Esophagus (tissue), 2 donors: ENCODE measurements around the gene IDI1. TPM values are rescaled to one million over a fixed set of nuclear protein-coding genes. Genes with fewer than 3 reads are reported as not detected.

Experiments
- H3K27ac ChIP-seq, 2 donors: one replicate each; pipeline ENCODE4 v1.5.1; 2013; ENCODE audit warnings: low read depth in 2 of 2, mild to moderate bottlenecking in 2 of 2, inconsistent platforms in 1 of 2, low read length in 1 of 2, moderate library complexity in 1 of 2
- H3K27me3 ChIP-seq, 2 donors: one replicate each; pipeline ENCODE4 v1.6.1; 2013; ENCODE audit warnings: low read length in 2 of 2, control low read depth in 1 of 2, mild to moderate bottlenecking in 1 of 2; ENCODE audit not compliant: insufficient read depth in 2 of 2, control insufficient read depth in 1 of 2
- H3K36me3 ChIP-seq, 2 donors: one replicate each; pipeline ENCODE4 v1.6.1; 2013; ENCODE audit warnings: low read length in 1 of 2; ENCODE audit not compliant: control insufficient read depth in 2 of 2, insufficient read depth in 2 of 2
- H3K4me1 ChIP-seq, 2 donors: one replicate each; pipeline ENCODE4 v1.6.1; 2013; ENCODE audit warnings: low read length in 1 of 2; ENCODE audit not compliant: control insufficient read depth in 2 of 2, insufficient read depth in 2 of 2
- H3K4me3 ChIP-seq, 2 donors: one replicate each; pipeline ENCODE4 v1.5.1; 2013; ENCODE audit warnings: low read length in 2 of 2, mild to moderate bottlenecking in 2 of 2, low read depth in 1 of 2, moderate library complexity in 1 of 2
- H3K9me3 ChIP-seq, 2 donors: one replicate each; pipeline ENCODE4 v1.6.1; 2013; ENCODE audit warnings: mild to moderate bottlenecking in 2 of 2, low read depth in 1 of 2, low read length in 1 of 2, moderate library complexity in 1 of 2; ENCODE audit not compliant: control insufficient read depth in 2 of 2, insufficient read depth in 1 of 2
- WGBS, 2 donors: extraction: QIAGEN DNeasy Blood & Tissue Kit; methylation state at CpG; one replicate each; pipeline ENCODE4 v1.1.7; 2013; 5-methylcytosine and 5-hydroxymethylcytosine counted together
- polyA plus RNA-seq, 2 donors: library from polyadenylated mRNA; stranded (reverse); fragments of 200-250 nt; gene quantifications; one replicate each; pipeline ENCODE4 v1.2.3, GENCODE V29; 2013
- donor health status: healthy with polysubstance abuse.
- donor health status: Bipolar disorder and iron deficiency.

IDI1 gene
- polyA plus RNA-seq, 2 donors = 44.5 to 51.4 TPM

DNA sequence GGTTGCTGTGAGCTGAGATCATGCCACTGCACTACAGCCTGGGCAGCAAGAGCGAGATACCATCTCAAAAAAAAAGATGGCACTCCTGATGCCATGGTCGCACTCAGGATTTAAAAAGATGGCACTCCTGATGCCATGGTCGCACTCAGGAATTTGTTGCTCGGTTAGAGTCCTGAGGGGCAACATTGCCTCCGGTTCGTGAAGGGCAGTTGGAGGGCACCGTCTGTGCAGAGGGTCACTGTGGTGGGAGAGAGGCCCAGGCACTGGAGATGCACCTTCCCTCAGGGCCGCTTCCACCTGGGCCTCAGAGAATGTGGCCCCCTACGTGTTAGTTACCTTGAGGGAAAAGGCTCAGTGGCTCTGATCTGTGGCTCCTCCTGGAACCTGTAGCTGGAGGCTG lies 42.3 kb downstream of the IDI1 start:
- no peaks in the 10 kb centered on the region for H3K4me1 ChIP-seq
- peaks cover 0 to 3% of the 10 kb centered on the region in 2 donors for H3K9me3 ChIP-seq
- peaks cover 37 to 51% of the 10 kb centered on the region in 2 donors for H3K36me3 ChIP-seq
- H3K27me3 ChIP-seq = no peaks in the 10 kb centered on the region
- WGBS, 2 donors = 95% methylated on average over 9 of the region's 9 CpGs
- H3K4me3 ChIP-seq = no peak overlapping the region
- no peak overlapping the region for H3K27ac ChIP-seq

GRCh38 chr10:1003884-1004670 lies 44.8 kb downstream of the IDI1 start:
- no peaks in the 10 kb centered on the region for H3K4me1 ChIP-seq
- no peak overlapping the region for H3K27ac ChIP-seq
- no peak overlapping the region for H3K4me3 ChIP-seq
- H3K9me3 ChIP-seq = peaks cover 0 to 3% of the 10 kb centered on the region in 2 donors
- H3K27me3 ChIP-seq = no peaks in the 10 kb centered on the region
- peaks cover 42 to 44% of the 10 kb centered on the region in 2 donors for H3K36me3 ChIP-seq
- WGBS, 2 donors = 95 to 96% methylated on average over 9 of the region's 9 CpGs

- peaks cover 0 to 3% of the 10 kb centered on the region in 2 donors for H3K9me3 ChIP-seq
- 98% methylated on average over 5 of the region's 5 CpGs for WGBS, 2 donors
- H3K4me3 ChIP-seq = no peak overlapping the region
- no peaks in the 10 kb centered on the region for H3K27me3 ChIP-seq
- H3K36me3 ChIP-seq = peaks cover 45 to 48% of the 10 kb centered on the region in 2 donors
- H3K4me1 ChIP-seq = no peaks in the 10 kb centered on the region
- H3K27ac ChIP-seq = no peak overlapping the region
Observed at GRCh38 chr10:1002425-1003006, 46.4 kb downstream of the IDI1 start.

GRCh38 chr10:997266-998022 lies 51.5 kb downstream of the IDI1 start:
- peaks cover 27 to 33% of the 10 kb centered on the region in 2 donors for H3K36me3 ChIP-seq
- H3K27me3 ChIP-seq = no peaks in the 10 kb centered on the region
- 84 to 91% methylated on average over 19 of the region's 19 CpGs for WGBS, 2 donors
- H3K9me3 ChIP-seq = no peaks in the 10 kb centered on the region
- no peak overlapping the region for H3K4me3 ChIP-seq
- no peak overlapping the region for H3K27ac ChIP-seq
- no peaks in the 10 kb centered on the region for H3K4me1 ChIP-seq

DNA sequence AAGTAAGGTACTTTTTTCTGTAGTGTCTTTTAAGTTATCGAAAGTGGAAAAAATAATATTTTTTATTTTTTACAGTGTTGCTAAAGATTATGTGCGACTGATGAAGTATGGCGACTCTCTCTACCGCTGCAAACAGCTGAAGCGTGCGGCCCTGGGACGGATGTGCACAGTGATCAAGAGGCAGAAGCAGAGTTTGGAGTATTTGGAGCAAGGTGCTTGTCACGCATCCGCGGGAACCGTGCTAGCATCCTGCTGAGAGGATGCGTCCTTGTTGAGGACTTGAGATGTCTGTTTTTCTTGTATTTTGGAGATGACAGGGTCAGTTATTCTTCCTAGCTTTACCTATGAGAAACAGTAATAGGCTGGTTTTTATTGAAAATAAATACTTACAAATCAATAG lies 52.9 kb downstream of the IDI1 start:
- Histone ChIP-seq H3K4me3 (no peak overlapping the region), H3K4me1 (no peaks in the 10 kb centered on the region), H3K36me3 (peaks cover 23 to 30% of the 10 kb centered on the region in 2 donors), H3K9me3 (no peaks in the 10 kb centered on the region), H3K27me3 (no peaks in the 10 kb centered on the region), H3K27ac (no peak overlapping the region)
- WGBS, 2 donors = 96% methylated on average over 12 of the region's 12 CpGs

DNA sequence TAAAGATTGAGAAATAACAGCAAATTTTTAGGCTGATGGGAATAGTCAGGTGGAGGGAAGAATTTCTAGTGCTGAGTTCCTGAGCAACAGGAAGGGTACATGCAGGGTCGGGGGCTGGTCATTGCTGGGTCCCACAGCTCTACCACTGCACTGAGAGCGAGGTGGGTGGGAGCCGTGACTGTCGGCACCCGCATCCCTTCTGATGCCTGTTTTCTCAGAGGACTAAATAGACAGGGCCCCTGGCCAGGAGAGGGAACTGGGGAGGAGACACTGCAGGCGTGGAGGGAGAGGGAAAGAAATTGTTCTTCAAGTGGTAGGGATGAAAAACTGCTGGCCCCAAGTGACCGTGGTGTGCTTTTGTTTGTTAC lies 53.4 kb downstream of the IDI1 start:
- H3K27me3 ChIP-seq = no peaks in the 10 kb centered on the region
- no peak overlapping the region for H3K27ac ChIP-seq
- H3K4me1 ChIP-seq = no peaks in the 10 kb centered on the region
- peaks cover 20 to 32% of the 10 kb centered on the region in 2 donors for H3K36me3 ChIP-seq
- no peaks in the 10 kb centered on the region for H3K9me3 ChIP-seq
- no peak overlapping the region for H3K4me3 ChIP-seq
- 93 to 94% methylated on average over 7 of the region's 7 CpGs for WGBS, 2 donors

DNA sequence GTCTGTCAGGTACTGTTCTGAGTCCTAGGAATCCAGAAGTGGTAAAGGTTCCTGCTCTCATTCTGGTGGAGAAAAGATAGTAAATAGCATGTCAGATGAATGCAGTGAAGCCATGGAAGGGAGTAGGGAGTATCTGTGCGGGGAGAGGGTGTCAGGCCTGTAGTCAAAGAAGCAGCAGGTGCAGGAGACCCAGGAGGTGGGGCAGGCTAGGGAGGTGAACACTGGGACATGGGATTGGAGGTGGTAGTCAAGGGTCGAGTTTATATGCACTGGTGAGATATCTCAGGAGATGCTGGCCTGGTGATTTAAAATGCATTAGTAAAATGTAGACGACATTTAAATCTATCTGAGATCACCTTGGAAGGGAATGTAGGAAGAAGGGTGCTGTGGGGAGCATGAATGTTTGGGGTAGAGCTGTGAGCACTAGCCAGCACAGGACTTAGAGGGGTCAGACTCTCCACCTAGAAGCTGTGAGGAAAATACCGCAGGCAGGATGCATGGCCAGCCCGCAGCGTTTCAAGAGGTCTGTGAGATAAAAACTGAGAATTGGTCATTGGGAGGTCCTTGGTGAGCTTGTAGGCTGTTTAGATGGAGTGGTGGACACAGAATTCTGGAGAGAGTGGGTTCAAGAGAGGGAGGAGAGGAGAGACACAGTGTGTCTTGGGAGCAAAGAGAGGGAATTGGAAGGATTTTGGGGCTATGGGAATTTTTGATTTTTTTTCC lies 53.9 kb downstream of the IDI1 start:
- 93 to 95% methylated on average over 6 of the region's 6 CpGs for WGBS, 2 donors
- Histone ChIP-seq H3K9me3 (no peaks in the 10 kb centered on the region), H3K4me3 (no peak overlapping the region), H3K4me1 (no peaks in the 10 kb centered on the region), H3K27me3 (no peaks in the 10 kb centered on the region), H3K27ac (no peak overlapping the region), H3K36me3 (peaks cover 17 to 30% of the 10 kb centered on the region in 2 donors)

DNA sequence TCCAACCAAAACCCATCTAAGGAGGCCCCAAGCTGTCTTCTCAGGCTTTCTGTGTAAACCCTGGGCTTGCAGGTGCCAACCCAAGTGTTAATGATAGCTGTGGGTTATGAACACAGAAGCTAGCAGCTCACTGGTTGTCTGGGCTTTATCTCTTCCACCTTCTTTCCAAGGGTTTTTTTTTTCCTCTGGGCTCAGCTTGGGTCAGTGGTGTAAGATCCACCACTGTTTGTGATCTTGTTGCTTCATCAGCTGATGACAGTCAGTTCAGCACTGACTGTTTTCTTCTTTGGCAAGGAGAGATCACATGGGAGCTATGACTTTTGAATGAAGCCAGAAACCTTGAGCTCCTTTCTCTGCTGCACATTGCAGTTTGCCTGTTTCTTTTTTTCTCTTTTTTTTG lies 56.0 kb downstream of the IDI1 start:
- Histone ChIP-seq H3K4me1 (peaks cover 0 to 4% of the 10 kb centered on the region in 2 donors), H3K27ac (no peak overlapping the region), H3K4me3 (no peak overlapping the region), H3K9me3 (no peaks in the 10 kb centered on the region), H3K27me3 (no peaks in the 10 kb centered on the region), H3K36me3 (peaks cover 6 to 25% of the 10 kb centered on the region in 2 donors)

GRCh38 chr10:992467-992866 lies 56.5 kb downstream of the IDI1 start:
- H3K4me3 ChIP-seq = no peak overlapping the region
- WGBS, 2 donors = 94 to 95% methylated on average over 6 of the region's 6 CpGs
- peaks cover 6 to 21% of the 10 kb centered on the region in 2 donors for H3K36me3 ChIP-seq
- no peaks in the 10 kb centered on the region for H3K9me3 ChIP-seq
- peaks cover 0 to 4% of the 10 kb centered on the region in 2 donors for H3K4me1 ChIP-seq
- H3K27ac ChIP-seq = no peak overlapping the region
- no peaks in the 10 kb centered on the region for H3K27me3 ChIP-seq
